ENCODE results near the gene TFB1M. TPM values are rescaled to one million over a fixed set of nuclear protein-coding genes. Genes with fewer than 3 reads are reported as not detected.

Gene TFB1M
- total and polyA plus RNA-seq, 9 of the 15 experiments (the other 6 are each of a cell fraction or from before 2014, with no cell fraction given) = 34.6 to 145 (median 40.4) TPM

- no peak for FAIRE-seq
- CTCF ChIA-PET (ENCODE audit: low intra/inter-chr PET ratio) = no interaction called here
- peaks cover 76% of the 10 kb centered on the region for H3K36me3 ChIP-seq (ENCODE audit: control insufficient read depth, insufficient read depth, low read length)
Measured at GRCh38 chr6:155290491-155290890, 23.8 kb downstream of the TFB1M start.

More at GRCh38 chr6:155290491-155290890, 23.8 kb downstream of the TFB1M start:
- POLR2A ChIA-PET = no interaction called here
- DNase-seq (ENCODE audit: extremely low read depth in 1 of 4, low spot score in 3 of 4) (no peak), ATAC-seq (no peak)
- TF ChIP-seq, protein P1, sequence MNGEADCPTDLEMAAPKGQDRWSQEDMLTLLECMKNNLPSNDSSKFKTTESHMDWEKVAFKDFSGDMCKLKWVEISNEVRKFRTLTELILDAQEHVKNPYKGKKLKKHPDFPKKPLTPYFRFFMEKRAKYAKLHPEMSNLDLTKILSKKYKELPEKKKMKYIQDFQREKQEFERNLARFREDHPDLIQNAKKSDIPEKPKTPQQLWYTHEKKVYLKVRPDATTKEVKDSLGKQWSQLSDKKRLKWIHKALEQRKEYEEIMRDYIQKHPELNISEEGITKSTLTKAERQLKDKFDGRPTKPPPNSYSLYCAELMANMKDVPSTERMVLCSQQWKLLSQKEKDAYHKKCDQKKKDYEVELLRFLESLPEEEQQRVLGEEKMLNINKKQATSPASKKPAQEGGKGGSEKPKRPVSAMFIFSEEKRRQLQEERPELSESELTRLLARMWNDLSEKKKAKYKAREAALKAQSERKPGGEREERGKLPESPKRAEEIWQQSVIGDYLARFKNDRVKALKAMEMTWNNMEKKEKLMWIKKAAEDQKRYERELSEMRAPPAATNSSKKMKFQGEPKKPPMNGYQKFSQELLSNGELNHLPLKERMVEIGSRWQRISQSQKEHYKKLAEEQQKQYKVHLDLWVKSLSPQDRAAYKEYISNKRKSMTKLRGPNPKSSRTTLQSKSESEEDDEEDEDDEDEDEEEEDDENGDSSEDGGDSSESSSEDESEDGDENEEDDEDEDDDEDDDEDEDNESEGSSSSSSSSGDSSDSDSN (IDR thresholded peaks at IDR 0.05; ENCODE audit: borderline replicate concordance in 1 of 2, low read depth in 2 of 2, low read length in 2 of 2) = no peak
- TF ChIP-seq PCBP2 (IDR thresholded peaks at IDR 0.05; ENCODE audit: low read depth, low read length, poor library complexity, severe bottlenecking) = no peak
- no peak for TF ChIP-seq BACH1 (tag; IDR thresholded peaks at IDR 0.05)
- TF ChIP-seq RNF2 (IDR thresholded peaks at IDR 0.05) = no peak
- TF ChIP-seq ZNF316 (IDR thresholded peaks at IDR 0.05) = peak; percentile 28
- WGBS (ENCODE audit: insufficient coverage, low coverage, missing lambda C conversion rate) = 91% methylated on average over 5 of the region's 5 CpGs
- Histone ChIP-seq H3K4me1 (replicated peaks in 1 of 2; ENCODE audit: control insufficient read depth in 2 of 2, insufficient read depth in 2 of 2, low read length in 2 of 2) (peaks cover 0 to 7% of the 10 kb centered on the region in 2 experiments; a peak in 3 of 5 replicates), H3K4me3 (no peak overlapping the region), H3K79me2 (ENCODE audit: control insufficient read depth, insufficient read depth, low read length) (no peaks in the 10 kb centered on the region), H4K20me1 (replicated peaks; ENCODE audit: control insufficient read depth, insufficient read depth, low read length) (no peaks in the 10 kb centered on the region), H3K27ac (ENCODE audit: extremely low read depth, low read depth, low read length) (no peak overlapping the region), H3K9me1 (ENCODE audit: control insufficient read depth, insufficient read depth, low read length) (no peaks in the 10 kb centered on the region), H2AFZ (ENCODE audit: low read depth, low read length) (no peak overlapping the region), H3K9ac (ENCODE audit: insufficient read depth in 1 of 2, low read depth in 2 of 2, low read length in 2 of 2) (no peak overlapping the region), H3K9me3 (replicated peaks; ENCODE audit: control insufficient read depth, insufficient read depth, low read depth, low read length) (no peaks in the 10 kb centered on the region), H3K27me3 (ENCODE audit: control insufficient read depth in 2 of 2, insufficient read depth in 2 of 2, low read length in 2 of 2) (no peaks in the 10 kb centered on the region), H3K4me2 (ENCODE audit: insufficient read depth, low read length) (no peak overlapping the region)
- in situ Hi-C loops (cut with MboI) = no loop called here
- no TSS peak for BruUV-seq (replicated peaks)
- intact Hi-C loops (cut with micrococcal nuclease) = no loop called here
